Upper lobe of right lung (tissue), 1 donor: ENCODE measurements around the gene FOXM1. TPM values are rescaled to one million over a fixed set of nuclear protein-coding genes. Genes with fewer than 3 reads are reported as not detected.
A peak's percentile ranks its signal among the peaks of the same experiment; 100 is the strongest.

ENCODE experiments used
- ATAC-seq: fragments of 200-7000 bp; cut with Tn5 transposase; one replicate; pipeline ENCODE4 v1.9.1; 2020; ENCODE audit warnings: mild to moderate bottlenecking, moderate library complexity
- DNase-seq: peaks from one replicate; pipeline ENCODE4 v3.0.0-alpha.2; 2020
- H3K27ac ChIP-seq: fragments of 200-600 bp; one replicate; pipeline ENCODE4 v1.8.0; 2022
- H3K27me3 ChIP-seq: fragments of 200-600 bp; one replicate; pipeline ENCODE4 v1.8.0; 2022; ENCODE audit warnings: mild to moderate bottlenecking
- H3K36me3 ChIP-seq: fragments of 200-600 bp; one replicate; pipeline ENCODE4 v1.8.0; 2022
- H3K4me1 ChIP-seq: fragments of 200-600 bp; one replicate; pipeline ENCODE4 v1.8.0; 2022
- H3K4me3 ChIP-seq: fragments of 200-600 bp; one replicate; pipeline ENCODE4 v1.8.0; 2022; ENCODE audit warnings: mild to moderate bottlenecking
- H3K9me3 ChIP-seq: fragments of 200-600 bp; one replicate; pipeline ENCODE4 v1.8.0; 2022
- intact Hi-C: fragments of 100-400 bp; cut with DNase I; formaldehyde crosslinking; loops from one replicate; pipeline ENCODE4 v1.11.0; 2022
- total RNA-seq: library from RNA; stranded (reverse); fragmentation: NEBNext Ultra II Directional; extraction: Animal tissue kit (Norgen Biotek cat#: 25700); gene quantifications from one replicate; pipeline ENCODE4 v1.2.1, GENCODE V29; 2021
- TF ChIP-seq, protein P1 (sequence below): fragments of 200-600 bp; IDR thresholded peaks from one replicate; pipeline ENCODE4 v1.8.0; 2022; ENCODE audit warnings: antibody characterized with exemption
- donor health status: DM: no; HTN: yes; CAD: no; lungs with severe emphysema.

FOXM1 gene
- total RNA-seq, 1 donor from 2014 or later: 1.0 TPM

DNA sequence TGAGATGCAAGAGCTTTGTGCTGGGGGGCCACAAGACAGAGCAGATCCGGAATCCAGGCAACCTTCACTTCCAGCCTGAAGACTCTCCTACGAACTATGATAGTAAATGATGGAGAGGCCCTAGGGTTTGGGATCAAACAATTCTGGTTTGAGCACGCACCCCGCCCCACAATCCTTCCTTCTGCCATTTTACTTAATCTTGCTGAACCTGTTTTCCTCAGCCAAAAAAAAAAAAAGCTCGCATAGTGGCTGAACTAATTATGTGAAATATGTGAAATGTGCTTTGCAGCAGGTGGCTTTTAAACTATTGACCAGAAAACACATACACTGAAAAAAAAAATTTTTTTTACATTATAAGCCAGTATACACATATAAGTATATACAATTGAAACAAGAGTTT is 65.2 kb downstream of the FOXM1 start:
- TF ChIP-seq, protein P1, sequence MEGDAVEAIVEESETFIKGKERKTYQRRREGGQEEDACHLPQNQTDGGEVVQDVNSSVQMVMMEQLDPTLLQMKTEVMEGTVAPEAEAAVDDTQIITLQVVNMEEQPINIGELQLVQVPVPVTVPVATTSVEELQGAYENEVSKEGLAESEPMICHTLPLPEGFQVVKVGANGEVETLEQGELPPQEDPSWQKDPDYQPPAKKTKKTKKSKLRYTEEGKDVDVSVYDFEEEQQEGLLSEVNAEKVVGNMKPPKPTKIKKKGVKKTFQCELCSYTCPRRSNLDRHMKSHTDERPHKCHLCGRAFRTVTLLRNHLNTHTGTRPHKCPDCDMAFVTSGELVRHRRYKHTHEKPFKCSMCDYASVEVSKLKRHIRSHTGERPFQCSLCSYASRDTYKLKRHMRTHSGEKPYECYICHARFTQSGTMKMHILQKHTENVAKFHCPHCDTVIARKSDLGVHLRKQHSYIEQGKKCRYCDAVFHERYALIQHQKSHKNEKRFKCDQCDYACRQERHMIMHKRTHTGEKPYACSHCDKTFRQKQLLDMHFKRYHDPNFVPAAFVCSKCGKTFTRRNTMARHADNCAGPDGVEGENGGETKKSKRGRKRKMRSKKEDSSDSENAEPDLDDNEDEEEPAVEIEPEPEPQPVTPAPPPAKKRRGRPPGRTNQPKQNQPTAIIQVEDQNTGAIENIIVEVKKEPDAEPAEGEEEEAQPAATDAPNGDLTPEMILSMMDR: no peak
- Histone ChIP-seq H3K4me1 (peaks cover 5% of the 10 kb centered on the region), H3K27ac (peak overlapping the region; percentile 96)

More for the DNA sequence above, 65.2 kb downstream of the FOXM1 start:
- DNase-seq: no peak
- H3K27me3 ChIP-seq: no peaks in the 10 kb centered on the region
- H3K4me3 ChIP-seq: peak overlapping the region; percentile 73
- H3K36me3 ChIP-seq: peaks cover 4% of the 10 kb centered on the region
- no peak for ATAC-seq
- intact Hi-C loops: no loop called here
- no peaks in the 10 kb centered on the region for H3K9me3 ChIP-seq

Other genes with a start within 250 kb of the FOXM1 start
- gene FKBP4, start 82.2 kb downstream of the FOXM1 start, total RNA-seq: 56.9 TPM
- 42.3 TPM for gene ITFG2, start 64.5 kb downstream of the FOXM1 start, total RNA-seq
- gene NRIP2, start 42.1 kb downstream of the FOXM1 start, total RNA-seq: 0.61 TPM
- not detected for gene TEX52, start 20.1 kb downstream of the FOXM1 start, total RNA-seq
- 15.2 TPM for gene RHNO1, start within 50 bp of the FOXM1 start, total RNA-seq
- 16.3 TPM for gene TULP3, start 13.7 kb upstream of the FOXM1 start, total RNA-seq
- gene TEAD4, start 82.2 kb upstream of the FOXM1 start, total RNA-seq: 42.5 TPM
- 81.2 TPM for gene TSPAN9, start 200.2 kb upstream of the FOXM1 start, total RNA-seq